Smooth muscle cell of the pulmonary artery (primary cell): Measurements from ENCODE around the gene PAK3. TPM values are rescaled to one million over a fixed set of nuclear protein-coding genes. Genes with fewer than 3 reads are reported as not detected.

Experiments used
- total RNA-seq: library from RNA; depleted of rRNA; stranded (reverse); fragments of >200 nt; gene quantifications from 2 replicates; pipeline ENCODE4 v1.2.3, GENCODE V29; 2014

PAK3 gene
- total RNA-seq, result 1.4 and 4.6 TPM in 2 replicates

DNA sequence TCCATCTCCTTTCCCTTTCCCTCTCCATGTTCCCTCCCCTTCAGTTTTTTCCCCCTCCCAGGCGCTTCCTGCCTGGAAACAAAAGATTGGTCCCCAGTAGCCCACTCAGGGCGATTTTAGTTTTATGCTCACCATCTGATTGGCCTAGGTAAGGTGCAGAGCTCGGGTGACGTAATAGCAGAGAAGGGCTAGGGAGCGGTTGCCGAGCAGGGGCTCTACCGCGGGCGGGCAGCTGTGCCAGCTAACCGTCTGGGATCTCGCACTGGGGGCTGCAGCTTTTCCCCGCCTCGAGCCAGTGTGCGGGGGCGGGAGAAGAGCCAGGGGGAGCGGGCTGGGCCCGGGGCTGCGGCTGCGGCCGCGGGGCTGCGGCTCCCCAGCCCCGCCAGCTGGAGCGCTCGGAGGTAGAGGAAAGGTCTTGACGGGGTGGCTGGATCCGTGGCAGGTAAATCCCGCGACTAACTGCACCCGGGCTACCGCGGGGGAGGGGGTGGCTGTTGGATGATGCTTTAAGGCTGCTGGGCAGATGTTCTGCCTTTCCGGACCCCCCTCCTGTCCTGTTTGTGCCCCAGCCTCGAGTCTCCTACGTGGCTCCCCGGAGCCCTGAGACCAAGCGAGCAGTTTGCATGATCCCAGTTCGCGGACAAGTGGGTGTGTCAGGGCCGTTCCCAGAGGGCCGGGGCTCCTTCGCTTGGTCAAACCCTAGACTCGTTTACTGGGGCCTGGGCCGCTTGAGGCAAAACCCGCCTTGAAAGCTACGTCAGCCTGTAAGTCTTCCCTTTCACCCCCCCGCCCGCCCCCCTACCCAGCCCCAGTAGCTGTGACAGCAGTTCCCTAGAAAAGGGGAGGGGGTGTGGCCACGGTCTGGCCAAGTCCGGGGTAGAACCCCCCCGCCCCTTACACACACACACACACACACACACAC is at the start of gene PAK3:
TSS of gene PAK3 (plus strand) at position 218 of the 922 bp plus-strand sequence. CDS start 26,913 bp downstream, outside the sequence.

GRCh38 chrX:111270339-111270738 is 174.3 kb downstream of the PAK3 start, which contains the start of gene CAPN6:
Gene CAPN6 (minus strand): TSS chrX:111270483. CDS start chrX:111263936, 6,547 bp downstream.

Other genes with a start within 250 kb of the PAK3 start
- 0.07 TPM in 1 of 2 replicates, not detected in the other for gene CAPN6, start 174.3 kb downstream of the PAK3 start, total RNA-seq